ENCODE measurements around the gene KRT14. TPM values are rescaled to one million over a fixed set of nuclear protein-coding genes. Genes with fewer than 3 reads are reported as not detected.
"Not testable (repeated sequence)": the region's sequence is repeated elsewhere in the genome, so short reads cannot be mapped to it uniquely, and the experiment has no call there.

KRT14 gene
- total RNA-seq, result 0.05 and 0.85 TPM in 2 replicates

GRCh38 chr17:41586863-41587495 lies at the start of gene KRT14:
TSS of gene KRT14 (minus strand) at chr17:41586895. CDS start at chr17:41586834, 61 bp downstream.
- DNase-seq, result no peak

- no peak for DNase-seq
Measured at GRCh38 chr17:41635121-41636097, 48.7 kb upstream of the KRT14 start.

- DNase-seq, result no peak
Measured at GRCh38 chr17:41634639-41635038, 47.9 kb upstream of the KRT14 start.

- no peak for DNase-seq
Measured at GRCh38 chr17:41633556-41634199, 47.0 kb upstream of the KRT14 start.

GRCh38 chr17:41632482-41633105 lies 45.9 kb upstream of the KRT14 start:
- no peak for DNase-seq

GRCh38 chr17:41631898-41632285 lies 45.2 kb upstream of the KRT14 start:
- DNase-seq, result no peak

- no peak for DNase-seq
Measured at GRCh38 chr17:41631025-41631897, 44.6 kb upstream of the KRT14 start.

- DNase-seq, result no peak
Measured at GRCh38 chr17:41629826-41630670, 43.4 kb upstream of the KRT14 start.

- DNase-seq, result no peak
Measured at GRCh38 chr17:41629316-41629715, 42.6 kb upstream of the KRT14 start.

- DNase-seq, result not testable (repeated sequence)
Measured at GRCh38 chr17:41628621-41629255, 42.0 kb upstream of the KRT14 start.

- not testable (repeated sequence) for DNase-seq
Measured at GRCh38 chr17:41628073-41628370, 41.3 kb upstream of the KRT14 start.

- no peak for DNase-seq
Measured at GRCh38 chr17:41627316-41628072, 40.8 kb upstream of the KRT14 start.

GRCh38 chr17:41626914-41627295 lies 40.2 kb upstream of the KRT14 start:
- DNase-seq, result not testable (repeated sequence)

- not testable (repeated sequence) for DNase-seq
Measured at GRCh38 chr17:41626028-41626913, 39.6 kb upstream of the KRT14 start.

- peak; percentile 17 for DNase-seq
Measured at GRCh38 chr17:41625602-41626001, 38.9 kb upstream of the KRT14 start.

- DNase-seq, result no peak
Measured at GRCh38 chr17:41624208-41625101, 37.8 kb upstream of the KRT14 start, which contains the start of gene KRT17. TSS of gene KRT17 (minus strand) at chr17:41624575. CDS start at chr17:41624509, 66 bp downstream.

GRCh38 chr17:41623184-41623861 lies 36.6 kb upstream of the KRT14 start:
- not testable (repeated sequence) for DNase-seq
